Measurements from ENCODE around the gene RASEF. TPM values are rescaled to one million over a fixed set of nuclear protein-coding genes. Genes with fewer than 3 reads are reported as not detected.
A peak's percentile ranks its signal among the peaks of the same experiment; 100 is the strongest.

Gene RASEF
- total RNA-seq, 1 donor from 2014 or later = 0.28 TPM

DNA sequence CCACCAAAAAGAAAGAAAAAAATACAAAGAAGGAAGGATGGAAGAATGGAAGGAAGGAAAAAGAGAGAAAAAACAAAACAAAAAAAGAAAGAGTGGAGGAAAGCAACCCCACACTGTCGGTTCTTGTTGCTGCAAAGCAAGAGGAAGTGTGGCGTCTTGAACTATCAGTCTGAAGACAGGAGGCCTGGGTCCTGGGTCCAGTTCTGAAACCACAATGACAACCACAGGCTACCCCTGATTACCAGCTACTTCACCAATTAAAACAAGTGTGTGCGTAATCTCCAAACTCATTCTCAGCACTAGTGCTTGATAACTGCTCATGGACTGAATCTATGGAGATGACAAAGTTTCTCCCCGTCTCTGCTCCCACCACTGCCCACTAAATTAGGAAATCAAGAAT is 93.7 kb downstream of the RASEF start:
- no peak for TF ChIP-seq CTCF (IDR thresholded peaks at IDR 0.05; ENCODE audit: unreplicated experiment)
- Mint-ChIP-seq H3K9me3 (ENCODE audit: unreplicated experiment) (no peaks in the 10 kb centered on the region), H3K4me1 (ENCODE audit: unreplicated experiment) (no peaks in the 10 kb centered on the region), H3K4me3 (ENCODE audit: unreplicated experiment) (no peak overlapping the region), H3K27me3 (ENCODE audit: unreplicated experiment) (no peaks in the 10 kb centered on the region), H3K27ac (ENCODE audit: unreplicated experiment) (no peak overlapping the region), H3K36me3 (ENCODE audit: low read depth, unreplicated experiment) (no peaks in the 10 kb centered on the region)
- DNase-seq (ENCODE audit: low spot score) = no peak

DNA sequence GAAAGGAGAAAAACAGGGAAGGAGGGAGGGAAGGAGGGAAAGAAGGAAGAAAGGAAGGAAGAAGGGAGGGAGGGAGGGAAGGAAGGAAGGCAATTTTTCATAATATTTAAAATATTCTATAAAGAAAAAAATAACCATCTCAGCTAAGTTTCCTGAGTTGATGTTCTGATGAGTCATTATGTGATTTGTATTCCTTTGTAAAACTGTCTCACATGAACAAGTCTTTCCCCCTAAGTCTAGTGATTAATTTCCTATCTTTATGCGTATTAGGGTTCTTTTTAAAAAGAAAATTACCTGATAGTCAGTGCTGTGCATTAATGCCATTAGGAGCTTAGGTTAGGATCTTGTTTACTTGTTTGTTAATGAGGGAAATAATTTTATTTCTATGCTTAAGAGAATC is 94.1 kb downstream of the RASEF start:
- H3K27me3 Mint-ChIP-seq (ENCODE audit: unreplicated experiment) = no peaks in the 10 kb centered on the region
- DNase-seq (ENCODE audit: low spot score) = no peak
- H3K4me1 Mint-ChIP-seq (ENCODE audit: unreplicated experiment) = no peaks in the 10 kb centered on the region
- no peak for TF ChIP-seq CTCF (IDR thresholded peaks at IDR 0.05; ENCODE audit: unreplicated experiment)
- H3K27ac Mint-ChIP-seq (ENCODE audit: unreplicated experiment) = no peak overlapping the region
- H3K4me3 Mint-ChIP-seq (ENCODE audit: unreplicated experiment) = no peak overlapping the region
- H3K9me3 Mint-ChIP-seq (ENCODE audit: unreplicated experiment) = no peaks in the 10 kb centered on the region
- H3K36me3 Mint-ChIP-seq (ENCODE audit: low read depth, unreplicated experiment) = no peaks in the 10 kb centered on the region

- Mint-ChIP-seq H3K4me1 (ENCODE audit: unreplicated experiment) (peaks cover under 1% of the 10 kb centered on the region), H3K27ac (ENCODE audit: unreplicated experiment) (no peak overlapping the region), H3K9me3 (ENCODE audit: unreplicated experiment) (no peaks in the 10 kb centered on the region), H3K27me3 (ENCODE audit: unreplicated experiment) (no peaks in the 10 kb centered on the region), H3K36me3 (ENCODE audit: low read depth, unreplicated experiment) (no peaks in the 10 kb centered on the region), H3K4me3 (ENCODE audit: unreplicated experiment) (no peak overlapping the region)
- no peak for TF ChIP-seq CTCF (IDR thresholded peaks at IDR 0.05; ENCODE audit: unreplicated experiment)
- no peak for DNase-seq (ENCODE audit: low spot score)
Measured at GRCh38 chr9:82968388-82968787, 94.6 kb downstream of the RASEF start.

GRCh38 chr9:82961504-82962125 is 101.3 kb downstream of the RASEF start:
- Mint-ChIP-seq H3K27me3 (ENCODE audit: unreplicated experiment) (no peaks in the 10 kb centered on the region), H3K4me3 (ENCODE audit: unreplicated experiment) (no peak overlapping the region), H3K4me1 (ENCODE audit: unreplicated experiment) (peaks cover 7% of the 10 kb centered on the region), H3K27ac (ENCODE audit: unreplicated experiment) (no peak overlapping the region), H3K36me3 (ENCODE audit: low read depth, unreplicated experiment) (no peaks in the 10 kb centered on the region), H3K9me3 (ENCODE audit: unreplicated experiment) (no peaks in the 10 kb centered on the region)
- DNase-seq (ENCODE audit: low spot score) = peak; percentile 84
- TF ChIP-seq CTCF (IDR thresholded peaks at IDR 0.05; ENCODE audit: unreplicated experiment) = peak; percentile 62

GRCh38 chr9:82957529-82958379 is 105.2 kb downstream of the RASEF start:
- Mint-ChIP-seq H3K36me3 (ENCODE audit: low read depth, unreplicated experiment) (no peaks in the 10 kb centered on the region), H3K9me3 (ENCODE audit: unreplicated experiment) (no peaks in the 10 kb centered on the region), H3K27me3 (ENCODE audit: unreplicated experiment) (no peaks in the 10 kb centered on the region), H3K27ac (ENCODE audit: unreplicated experiment) (no peak overlapping the region), H3K4me1 (ENCODE audit: unreplicated experiment) (peaks cover 3% of the 10 kb centered on the region), H3K4me3 (ENCODE audit: unreplicated experiment) (no peak overlapping the region)
- TF ChIP-seq CTCF (IDR thresholded peaks at IDR 0.05; ENCODE audit: unreplicated experiment) = no peak
- DNase-seq (ENCODE audit: low spot score) = no peak
